Activated CD4-positive, alpha-beta T cell treated with anti-CD3 and anti-CD28 coated beads, Interleukin-2, amount 10 ng/mL, durations not matched to agents 7 days and 5 days (primary cell): ENCODE results near the gene RHPN2. TPM values are rescaled to one million over a fixed set of nuclear protein-coding genes. Genes with fewer than 3 reads are reported as not detected.
"Not testable (repeated sequence)": the region's sequence is repeated elsewhere in the genome, so short reads cannot be mapped to it uniquely, and the experiment has no call there.

Source experiments
- CTCF ChIA-PET: fragments of 350-600 bp; sonication (Branson Sonifier 250); formaldehyde crosslinking; loops from one replicate; lab custom pipeline; 2021; ENCODE audit warnings: antibody characterized with exemption; lab: Charles Lee
- POLR2A ChIA-PET: fragments of 350-600 bp; sonication (Branson Sonifier 250); formaldehyde crosslinking; loops from one replicate; lab custom pipeline; 2021; ENCODE audit warnings: antibody characterized with exemption; lab: Charles Lee
- DNase-seq: peaks from one replicate; pipeline ENCODE4 v3.0.0-alpha.2; 2020
- H3K27ac Mint-ChIP-seq: one replicate; pipeline ENCODE4 v1.8.0; 2021; ENCODE audit warnings: mild to moderate bottlenecking, moderate library complexity, mixed read lengths
- H3K27me3 Mint-ChIP-seq: one replicate; pipeline ENCODE4 v1.8.0; 2021; ENCODE audit warnings: mixed read lengths
- H3K36me3 Mint-ChIP-seq: one replicate; pipeline ENCODE4 v1.8.0; 2021; ENCODE audit warnings: low read depth, mixed read lengths
- H3K4me1 Mint-ChIP-seq: one replicate; pipeline ENCODE4 v1.8.0; 2021; ENCODE audit warnings: mixed read lengths
- H3K4me3 Mint-ChIP-seq: one replicate; pipeline ENCODE4 v1.8.0; 2021; ENCODE audit warnings: mild to moderate bottlenecking, moderate library complexity, mixed read lengths
- H3K9me3 Mint-ChIP-seq: one replicate; pipeline ENCODE4 v1.8.0; 2021; ENCODE audit warnings: mixed read lengths
- total RNA-seq, 2 experiments: library from RNA; stranded (reverse); gene quantifications; one replicate each; pipeline ENCODE4 v1.2.3, GENCODE V29; 2021

The RHPN2 gene
- total RNA-seq, 2 experiments from 2014 or later: 1.4 TPM

GRCh38 chr19:33005440-33005839 is 59.2 kb downstream of the RHPN2 start:
- H3K36me3 Mint-ChIP-seq: peaks cover 2% of the 10 kb centered on the region
- no peak for DNase-seq
- no peak overlapping the region for H3K27ac Mint-ChIP-seq
- H3K9me3 Mint-ChIP-seq: no peaks in the 10 kb centered on the region
- H3K4me1 Mint-ChIP-seq: peaks cover 7% of the 10 kb centered on the region
- no peaks in the 10 kb centered on the region for H3K27me3 Mint-ChIP-seq
- ChIA-PET CTCF (interaction anchor here (0.7 kb wide), 1 partner anchor 126 kb away, joined by 4 read pairs; no protein-coding TSS in a partner anchor), POLR2A (no interaction called here)
- no peak overlapping the region for H3K4me3 Mint-ChIP-seq

- H3K4me3 Mint-ChIP-seq, H3K27me3 Mint-ChIP-seq, H3K9me3 Mint-ChIP-seq, DNase-seq, CTCF ChIA-PET, H3K36me3 Mint-ChIP-seq, POLR2A ChIA-PET: not testable (repeated sequence)
- peak overlapping the region; percentile 9 for H3K27ac Mint-ChIP-seq
- H3K4me1 Mint-ChIP-seq: peaks cover 23% of the 10 kb centered on the region
Measured at GRCh38 chr19:33003424-33004024, 61.2 kb downstream of the RHPN2 start.

- CTCF ChIA-PET, H3K36me3 Mint-ChIP-seq, H3K4me3 Mint-ChIP-seq, DNase-seq, H3K9me3 Mint-ChIP-seq, H3K27me3 Mint-ChIP-seq, POLR2A ChIA-PET: not testable (repeated sequence)
- H3K27ac Mint-ChIP-seq: peak overlapping the region; percentile 9
- H3K4me1 Mint-ChIP-seq: peaks cover 28% of the 10 kb centered on the region
Measured at GRCh38 chr19:33002126-33002865, 62.4 kb downstream of the RHPN2 start.

- Mint-ChIP-seq H3K4me1 (peaks cover 28% of the 10 kb centered on the region), H3K4me3 (peak overlapping the region; percentile 43), H3K27me3 (no peaks in the 10 kb centered on the region), H3K27ac (peak overlapping the region; percentile 91), H3K9me3 (no peaks in the 10 kb centered on the region), H3K36me3 (peaks cover 3% of the 10 kb centered on the region)
- ChIA-PET CTCF (interaction anchor here (0.6 kb wide), 1 partner anchor 146 kb away, joined by 4 read pairs; no protein-coding TSS in a partner anchor), POLR2A (no interaction called here)
- DNase-seq: no peak
Measured at GRCh38 chr19:33000910-33001309, 63.8 kb downstream of the RHPN2 start.

- CTCF ChIA-PET: no interaction called here
Measured at GRCh38 chr19:33000510-33000909, 64.2 kb downstream of the RHPN2 start.

GRCh38 chr19:32998722-32999121 is 66.0 kb downstream of the RHPN2 start:
- Mint-ChIP-seq H3K27ac (peak overlapping the region; percentile 73), H3K27me3 (no peaks in the 10 kb centered on the region), H3K4me3 (no peak overlapping the region), H3K4me1 (peaks cover 28% of the 10 kb centered on the region), H3K36me3 (peaks cover 3% of the 10 kb centered on the region), H3K9me3 (no peaks in the 10 kb centered on the region)
- CTCF ChIA-PET: no interaction called here
- POLR2A ChIA-PET: no interaction called here
- DNase-seq: no peak

More at GRCh38 chr19:33000510-33000909, 64.2 kb downstream of the RHPN2 start:
- POLR2A ChIA-PET: no interaction called here
- H3K27ac Mint-ChIP-seq: peak overlapping the region; percentile 91
- peaks cover 28% of the 10 kb centered on the region for H3K4me1 Mint-ChIP-seq
- peak; percentile 62 for DNase-seq
- H3K9me3 Mint-ChIP-seq: no peaks in the 10 kb centered on the region
- peak overlapping the region; percentile 43 for H3K4me3 Mint-ChIP-seq
- no peaks in the 10 kb centered on the region for H3K27me3 Mint-ChIP-seq
- H3K36me3 Mint-ChIP-seq: peaks cover 3% of the 10 kb centered on the region

GRCh38 chr19:32997716-32998355 is 66.9 kb downstream of the RHPN2 start:
- H3K9me3 Mint-ChIP-seq: no peaks in the 10 kb centered on the region
- peaks cover 3% of the 10 kb centered on the region for H3K36me3 Mint-ChIP-seq
- no peaks in the 10 kb centered on the region for H3K27me3 Mint-ChIP-seq
- H3K27ac Mint-ChIP-seq: peak overlapping the region; percentile 39
- H3K4me1 Mint-ChIP-seq: peaks cover 28% of the 10 kb centered on the region
- POLR2A ChIA-PET: no interaction called here
- DNase-seq: no peak
- no peak overlapping the region for H3K4me3 Mint-ChIP-seq
- CTCF ChIA-PET: interaction anchor here (0.6 kb wide), 1 partner anchor 57 kb away, joined by 3 read pairs; no protein-coding TSS in a partner anchor

GRCh38 chr19:32997061-32997464 is 67.6 kb downstream of the RHPN2 start:
- H3K4me3 Mint-ChIP-seq, H3K9me3 Mint-ChIP-seq, POLR2A ChIA-PET, H3K36me3 Mint-ChIP-seq, H3K27me3 Mint-ChIP-seq, DNase-seq, CTCF ChIA-PET, H3K27ac Mint-ChIP-seq: not testable (repeated sequence)
- peaks cover 28% of the 10 kb centered on the region for H3K4me1 Mint-ChIP-seq

- H3K4me1 Mint-ChIP-seq: peaks cover 34% of the 10 kb centered on the region
- CTCF ChIA-PET, H3K36me3 Mint-ChIP-seq, H3K9me3 Mint-ChIP-seq, H3K4me3 Mint-ChIP-seq, H3K27me3 Mint-ChIP-seq, POLR2A ChIA-PET, H3K27ac Mint-ChIP-seq, DNase-seq: not testable (repeated sequence)
Measured at GRCh38 chr19:32995966-32996365, 68.7 kb downstream of the RHPN2 start.

- no peak for DNase-seq
- Mint-ChIP-seq H3K9me3 (no peaks in the 10 kb centered on the region), H3K4me3 (no peak overlapping the region), H3K27ac (no peak overlapping the region), H3K4me1 (peaks cover 8% of the 10 kb centered on the region), H3K36me3 (no peaks in the 10 kb centered on the region), H3K27me3 (no peaks in the 10 kb centered on the region)
- CTCF ChIA-PET: interaction anchor here (1.1 kb wide), 1 partner anchor 355 kb away, joined by 7 read pairs; no protein-coding TSS in a partner anchor
- POLR2A ChIA-PET: no interaction called here
Measured at GRCh38 chr19:32988724-32989123, 76.0 kb downstream of the RHPN2 start.

- H3K4me1 Mint-ChIP-seq, POLR2A ChIA-PET, H3K36me3 Mint-ChIP-seq, DNase-seq, H3K27ac Mint-ChIP-seq, H3K4me3 Mint-ChIP-seq, H3K27me3 Mint-ChIP-seq, H3K9me3 Mint-ChIP-seq: not testable (repeated sequence)
- CTCF ChIA-PET: interaction anchor here (1.1 kb wide), 1 partner anchor 355 kb away, joined by 7 read pairs; no protein-coding TSS in a partner anchor
Measured at GRCh38 chr19:32988254-32988653, 76.4 kb downstream of the RHPN2 start.

- H3K4me1 Mint-ChIP-seq, H3K27me3 Mint-ChIP-seq, DNase-seq, H3K27ac Mint-ChIP-seq, H3K9me3 Mint-ChIP-seq, POLR2A ChIA-PET, CTCF ChIA-PET, H3K4me3 Mint-ChIP-seq, H3K36me3 Mint-ChIP-seq: not testable (repeated sequence)
Measured at GRCh38 chr19:32982488-32982887, 82.2 kb downstream of the RHPN2 start.

- CTCF ChIA-PET, DNase-seq, H3K9me3 Mint-ChIP-seq, H3K4me1 Mint-ChIP-seq, H3K27me3 Mint-ChIP-seq, H3K36me3 Mint-ChIP-seq, POLR2A ChIA-PET, H3K4me3 Mint-ChIP-seq, H3K27ac Mint-ChIP-seq: not testable (repeated sequence)
Measured at GRCh38 chr19:32979807-32980206, 84.9 kb downstream of the RHPN2 start.
